Measurements from ENCODE around the gene GCK. TPM values are rescaled to one million over a fixed set of nuclear protein-coding genes. Genes with fewer than 3 reads are reported as not detected.

GCK gene
- total RNA-seq, 2 donors from 2014 or later: 0.24 TPM; not detected in 1

GRCh38 chr7:44156453-44157010 lies 32.7 kb downstream of the GCK start:
- peak; percentile 37 for DNase-seq (ENCODE audit: low spot score)
- Mint-ChIP-seq H3K36me3 (no peaks in the 10 kb centered on the region), H3K4me3 (no peak overlapping the region), H3K4me1 (ENCODE audit: low read depth in 2 of 2) (no peaks in the 10 kb centered on the region), H3K9me3 (no peaks in the 10 kb centered on the region), H3K27me3 (peaks cover 0 to 2% of the 10 kb centered on the region in 2 donors), H3K27ac (no peak overlapping the region)
- ATAC-seq: no peak

GRCh38 chr7:44155191-44156185 lies 33.8 kb downstream of the GCK start:
- Mint-ChIP-seq H3K36me3 (no peaks in the 10 kb centered on the region), H3K27me3 (no peaks in the 10 kb centered on the region), H3K4me3 (no peak overlapping the region), H3K27ac (no peak overlapping the region), H3K4me1 (ENCODE audit: low read depth in 2 of 2) (no peaks in the 10 kb centered on the region), H3K9me3 (no peaks in the 10 kb centered on the region)
- ATAC-seq: no peak
- peak; percentile 12 for DNase-seq (ENCODE audit: low spot score)

- H3K4me1 Mint-ChIP-seq (ENCODE audit: low read depth in 2 of 2): no peaks in the 10 kb centered on the region
- no peak overlapping the region for H3K27ac Mint-ChIP-seq
- no peak for ATAC-seq
Measured at GRCh38 chr7:44154703-44155102, 34.5 kb downstream of the GCK start.

GRCh38 chr7:44153948-44154335 lies 35.3 kb downstream of the GCK start:
- DNase-seq (ENCODE audit: low spot score): peak; percentile 8
- no peak for ATAC-seq
- Mint-ChIP-seq H3K4me3 (no peak overlapping the region), H3K27ac (no peak overlapping the region), H3K4me1 (ENCODE audit: low read depth in 2 of 2) (no peaks in the 10 kb centered on the region), H3K27me3 (no peaks in the 10 kb centered on the region), H3K36me3 (no peaks in the 10 kb centered on the region), H3K9me3 (no peaks in the 10 kb centered on the region)

More at GRCh38 chr7:44154703-44155102, 34.5 kb downstream of the GCK start:
- H3K4me3 Mint-ChIP-seq: no peak overlapping the region
- no peaks in the 10 kb centered on the region for H3K27me3 Mint-ChIP-seq
- no peaks in the 10 kb centered on the region for H3K36me3 Mint-ChIP-seq
- no peak for DNase-seq (ENCODE audit: low spot score)
- H3K9me3 Mint-ChIP-seq: no peaks in the 10 kb centered on the region

- Mint-ChIP-seq H3K27ac (no peak overlapping the region), H3K36me3 (no peaks in the 10 kb centered on the region), H3K4me3 (no peak overlapping the region), H3K4me1 (ENCODE audit: low read depth in 2 of 2) (no peaks in the 10 kb centered on the region), H3K27me3 (no peaks in the 10 kb centered on the region), H3K9me3 (no peaks in the 10 kb centered on the region)
- ATAC-seq (no peak), DNase-seq (ENCODE audit: low spot score) (peak; percentile 55)
Measured at GRCh38 chr7:44152971-44153947, 36.0 kb downstream of the GCK start.

- DNase-seq (ENCODE audit: low spot score) (no peak), ATAC-seq (no peak)
- Mint-ChIP-seq H3K4me3 (no peak overlapping the region), H3K9me3 (no peaks in the 10 kb centered on the region), H3K27me3 (no peaks in the 10 kb centered on the region), H3K4me1 (ENCODE audit: low read depth in 2 of 2) (no peaks in the 10 kb centered on the region), H3K36me3 (no peaks in the 10 kb centered on the region), H3K27ac (no peak overlapping the region)
Measured at GRCh38 chr7:44151956-44152355, 37.3 kb downstream of the GCK start.

- H3K27ac Mint-ChIP-seq: no peak overlapping the region
- no peak for ATAC-seq
Measured at GRCh38 chr7:44150966-44151941, 38.0 kb downstream of the GCK start.

GRCh38 chr7:44150466-44150832 lies 38.8 kb downstream of the GCK start:
- no peaks in the 10 kb centered on the region for H3K9me3 Mint-ChIP-seq
- no peak overlapping the region for H3K27ac Mint-ChIP-seq
- DNase-seq (ENCODE audit: low spot score) (no peak), ATAC-seq (no peak)
- H3K4me1 Mint-ChIP-seq (ENCODE audit: low read depth in 2 of 2): no peaks in the 10 kb centered on the region
- H3K27me3 Mint-ChIP-seq: no peaks in the 10 kb centered on the region
- no peaks in the 10 kb centered on the region for H3K36me3 Mint-ChIP-seq
- no peak overlapping the region for H3K4me3 Mint-ChIP-seq

More at GRCh38 chr7:44150966-44151941, 38.0 kb downstream of the GCK start:
- Mint-ChIP-seq H3K27me3 (no peaks in the 10 kb centered on the region), H3K9me3 (no peaks in the 10 kb centered on the region), H3K36me3 (no peaks in the 10 kb centered on the region), H3K4me1 (ENCODE audit: low read depth in 2 of 2) (no peaks in the 10 kb centered on the region), H3K4me3 (no peak overlapping the region)
- DNase-seq (ENCODE audit: low spot score): no peak

GRCh38 chr7:44149571-44150465 lies 39.4 kb downstream of the GCK start:
- Mint-ChIP-seq H3K4me3 (no peak overlapping the region), H3K27me3 (peaks cover 0 to 3% of the 10 kb centered on the region in 2 donors), H3K27ac (no peak overlapping the region), H3K9me3 (no peaks in the 10 kb centered on the region), H3K36me3 (no peaks in the 10 kb centered on the region), H3K4me1 (ENCODE audit: low read depth in 2 of 2) (no peaks in the 10 kb centered on the region)
- ATAC-seq (no peak), DNase-seq (ENCODE audit: low spot score) (peak; percentile 40)

GRCh38 chr7:44148961-44149536 lies 40.2 kb downstream of the GCK start:
- H3K27ac Mint-ChIP-seq: no peak overlapping the region
- ATAC-seq: no peak
- peak; percentile 38 for DNase-seq (ENCODE audit: low spot score)

GRCh38 chr7:44148166-44148565 lies 41.1 kb downstream of the GCK start:
- Mint-ChIP-seq H3K27ac (no peak overlapping the region), H3K9me3 (no peaks in the 10 kb centered on the region), H3K4me1 (ENCODE audit: low read depth in 2 of 2) (no peaks in the 10 kb centered on the region), H3K36me3 (no peaks in the 10 kb centered on the region), H3K4me3 (no peak overlapping the region), H3K27me3 (peaks cover 0 to 3% of the 10 kb centered on the region in 2 donors)
- ATAC-seq: no peak
- peak; percentile 25 for DNase-seq (ENCODE audit: low spot score)

More at GRCh38 chr7:44148961-44149536, 40.2 kb downstream of the GCK start:
- Mint-ChIP-seq H3K4me1 (ENCODE audit: low read depth in 2 of 2) (no peaks in the 10 kb centered on the region), H3K27me3 (peaks cover 0 to 3% of the 10 kb centered on the region in 2 donors), H3K36me3 (no peaks in the 10 kb centered on the region), H3K4me3 (no peak overlapping the region), H3K9me3 (no peaks in the 10 kb centered on the region)

Measured in natural killer cell treated with Interleukin-12 subunit alpha and Interleukin-12 subunit beta and Interleukin-15 and Interleukin-18, amount 100 ng/mL, for 72 hours (primary cell).